GM18520 (cell line): ENCODE data around the gene ICAM3.
"Not testable (repeated sequence)": the region's sequence is repeated elsewhere in the genome, so short reads cannot be mapped to it uniquely, and the experiment has no call there.

Source experiments
- ATAC-seq: cut with Tn5 transposase; IDR thresholded peaks from one replicate; pipeline ENCODE4 v1.9.1; 2021; ENCODE audit not compliant: unreplicated experiment

Gene ICAM3, protein sequence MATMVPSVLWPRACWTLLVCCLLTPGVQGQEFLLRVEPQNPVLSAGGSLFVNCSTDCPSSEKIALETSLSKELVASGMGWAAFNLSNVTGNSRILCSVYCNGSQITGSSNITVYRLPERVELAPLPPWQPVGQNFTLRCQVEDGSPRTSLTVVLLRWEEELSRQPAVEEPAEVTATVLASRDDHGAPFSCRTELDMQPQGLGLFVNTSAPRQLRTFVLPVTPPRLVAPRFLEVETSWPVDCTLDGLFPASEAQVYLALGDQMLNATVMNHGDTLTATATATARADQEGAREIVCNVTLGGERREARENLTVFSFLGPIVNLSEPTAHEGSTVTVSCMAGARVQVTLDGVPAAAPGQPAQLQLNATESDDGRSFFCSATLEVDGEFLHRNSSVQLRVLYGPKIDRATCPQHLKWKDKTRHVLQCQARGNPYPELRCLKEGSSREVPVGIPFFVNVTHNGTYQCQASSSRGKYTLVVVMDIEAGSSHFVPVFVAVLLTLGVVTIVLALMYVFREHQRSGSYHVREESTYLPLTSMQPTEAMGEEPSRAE

DNA sequence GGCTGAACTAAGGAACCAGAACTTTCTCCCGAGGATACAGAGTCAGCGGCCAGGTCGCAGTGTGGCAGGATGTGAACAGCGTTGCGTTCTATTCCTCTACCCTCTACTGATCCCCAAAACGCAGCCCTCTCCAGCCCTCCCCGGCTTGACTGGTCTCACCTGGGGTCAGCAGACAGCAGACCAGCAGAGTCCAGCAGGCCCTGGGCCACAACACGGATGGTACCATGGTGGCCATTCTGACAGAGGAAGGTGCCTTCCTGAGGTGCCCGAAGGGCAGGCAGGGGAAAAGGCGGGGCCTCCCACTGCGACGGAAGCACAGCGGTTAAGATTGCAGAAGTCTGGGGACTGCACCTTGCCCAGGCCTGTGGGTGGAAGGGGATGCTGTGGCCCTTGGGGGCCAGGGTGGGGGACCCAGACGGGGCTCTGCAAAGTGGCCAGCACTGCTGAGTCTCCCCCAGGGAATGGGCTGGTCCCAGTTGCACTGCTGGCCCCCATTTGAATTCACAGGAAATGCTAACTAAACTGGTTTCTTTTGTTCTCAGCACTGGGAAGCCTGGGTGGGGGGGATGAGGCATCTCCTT is at the start of gene ICAM3:
ICAM3 (minus strand) TSS at position 245 of the 581 bp plus-strand sequence; CDS start at position 235, 10 bp downstream.
- ATAC-seq, result peak; percentile 77

DNA sequence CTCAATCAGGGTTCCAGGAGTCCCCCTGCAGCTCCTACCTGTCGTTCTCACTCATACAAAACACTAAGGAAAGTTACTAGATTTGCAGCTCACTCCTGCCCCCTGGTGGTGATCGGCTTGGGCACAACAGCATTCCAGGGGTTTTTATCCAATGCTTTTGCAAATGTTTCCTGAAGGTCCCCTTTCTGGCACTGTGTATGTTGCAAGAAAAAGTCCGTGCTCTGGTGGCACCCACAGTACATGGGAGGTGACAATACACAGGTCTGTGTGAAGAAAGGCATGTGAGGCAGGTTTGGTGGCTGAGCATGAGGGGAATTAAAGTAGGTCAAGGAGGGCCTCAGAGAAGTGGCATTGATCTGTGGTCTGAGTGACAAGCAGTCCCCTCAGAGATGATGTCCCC is 49.5 kb upstream of the ICAM3 start:
- no peak for ATAC-seq

DNA sequence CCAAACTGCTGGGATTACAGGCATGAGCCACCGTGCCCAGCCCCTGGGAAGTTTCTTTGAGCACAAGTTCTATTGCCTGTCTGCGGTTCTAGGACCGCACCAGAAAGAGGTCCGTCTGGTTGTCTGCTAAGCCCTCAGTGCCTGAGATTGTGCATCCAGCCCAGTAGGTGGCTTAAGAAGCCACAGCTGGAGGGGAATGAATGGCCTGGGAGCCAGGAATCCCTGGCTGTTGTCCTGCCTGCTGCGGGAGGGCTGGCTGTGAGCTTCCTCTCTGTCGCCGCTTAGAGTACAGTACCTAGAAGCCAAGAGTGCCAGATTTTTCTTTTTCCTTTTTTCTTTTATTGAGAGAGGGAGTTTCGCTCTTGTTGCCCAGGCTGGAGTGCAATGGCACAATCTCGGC is 45.2 kb upstream of the ICAM3 start:
- no peak for ATAC-seq

DNA sequence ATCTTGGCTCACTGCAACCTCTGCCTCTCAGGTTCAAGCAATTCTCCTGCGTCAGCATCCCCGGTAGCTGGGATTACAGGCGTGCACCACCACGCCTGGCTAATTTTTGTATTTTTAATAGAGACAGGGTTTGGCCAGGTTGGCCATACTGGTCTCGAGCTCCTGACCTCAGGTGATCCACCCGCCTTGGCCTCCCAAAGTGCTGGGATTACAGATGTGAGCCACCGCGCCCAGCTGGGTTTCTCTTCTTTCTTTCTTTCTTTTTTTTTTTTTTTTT is 43.7 kb upstream of the ICAM3 start:
- ATAC-seq, result not testable (repeated sequence)

DNA sequence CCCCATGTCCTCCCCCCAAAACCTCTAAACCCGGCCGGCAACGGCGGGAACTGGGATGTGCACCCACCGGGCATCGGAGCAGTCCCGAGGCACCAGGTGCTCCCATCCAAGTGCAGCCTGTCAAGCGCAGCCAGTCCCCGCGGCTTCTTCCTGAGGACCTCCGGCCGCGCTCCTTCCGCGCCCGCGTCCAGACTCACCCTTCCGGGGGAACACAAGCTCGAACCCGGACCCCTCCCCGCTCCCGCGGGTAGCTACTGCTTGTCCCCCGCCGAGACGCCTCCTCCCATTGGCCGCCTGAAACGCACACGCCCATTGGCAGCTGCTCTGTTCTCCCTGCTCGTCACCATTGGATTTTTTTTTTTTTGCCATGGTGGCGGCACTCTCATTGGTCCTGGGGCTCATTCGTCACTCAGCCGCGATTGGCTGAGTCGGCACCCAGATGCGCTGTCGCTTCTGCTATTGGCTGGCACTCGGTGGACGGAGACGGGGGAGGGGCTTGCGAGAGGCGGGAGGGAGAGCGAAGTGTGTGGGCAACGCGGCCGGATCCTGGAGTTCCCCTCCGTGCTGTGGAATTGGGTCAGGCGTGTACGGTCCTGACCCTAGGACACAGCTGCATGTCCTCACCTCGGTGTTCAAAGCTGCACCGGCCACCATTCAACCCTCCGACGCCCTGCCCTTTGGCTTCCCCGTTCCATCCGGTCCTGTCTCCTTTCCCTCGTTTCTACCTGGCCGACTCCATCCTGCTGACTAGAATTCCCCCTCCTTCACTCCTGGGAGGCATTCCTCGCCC is 41.1 kb upstream of the ICAM3 start, which contains the start of gene TYK2:
TYK2 (minus strand) TSS at position 260 of the 790 bp plus-strand sequence. CDS start 2,166 bp downstream, outside the sequence.
- ATAC-seq, result peak; percentile 96

DNA sequence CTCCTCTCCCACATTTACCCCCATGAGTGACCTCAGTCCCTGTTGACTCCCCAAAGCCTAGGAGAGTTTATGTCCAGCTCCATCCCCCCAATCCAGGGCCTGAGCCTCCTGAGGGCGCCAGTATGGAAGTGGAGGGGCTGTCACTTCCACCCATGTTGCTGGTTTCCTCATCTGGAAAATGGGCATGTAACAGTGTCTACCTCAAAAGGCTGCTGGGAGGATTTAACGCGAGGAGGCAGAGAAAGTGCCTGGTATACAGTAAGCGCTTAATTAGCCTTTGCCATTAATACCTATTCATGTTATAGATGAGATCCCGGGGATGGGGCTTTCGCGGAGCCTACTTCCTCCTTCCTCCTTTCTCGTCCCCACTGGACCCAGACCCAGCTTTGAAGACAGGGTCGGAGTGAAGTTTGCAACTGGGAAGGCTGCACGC is 40.5 kb upstream of the ICAM3 start:
- ATAC-seq, result no peak

DNA sequence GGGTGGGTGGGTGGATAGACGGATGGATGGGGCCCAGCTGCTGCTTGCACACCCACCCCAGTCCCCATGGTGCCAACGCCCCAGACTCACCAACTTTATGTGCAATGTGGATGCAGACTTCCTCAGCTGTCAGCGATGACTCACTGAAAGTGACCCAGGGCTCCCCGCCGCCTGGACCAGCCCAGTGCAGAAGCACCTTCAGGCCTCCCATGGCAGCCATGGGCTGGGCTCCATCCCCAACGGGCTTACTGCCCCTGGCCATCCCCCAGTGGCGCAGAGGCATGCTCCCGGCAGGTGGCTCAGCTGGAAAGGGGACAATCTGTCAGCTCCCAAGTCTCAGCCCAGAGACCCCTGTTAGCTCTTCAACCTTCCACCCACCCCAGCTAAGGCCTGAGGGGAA is 38.7 kb upstream of the ICAM3 start:
- no peak for ATAC-seq

DNA sequence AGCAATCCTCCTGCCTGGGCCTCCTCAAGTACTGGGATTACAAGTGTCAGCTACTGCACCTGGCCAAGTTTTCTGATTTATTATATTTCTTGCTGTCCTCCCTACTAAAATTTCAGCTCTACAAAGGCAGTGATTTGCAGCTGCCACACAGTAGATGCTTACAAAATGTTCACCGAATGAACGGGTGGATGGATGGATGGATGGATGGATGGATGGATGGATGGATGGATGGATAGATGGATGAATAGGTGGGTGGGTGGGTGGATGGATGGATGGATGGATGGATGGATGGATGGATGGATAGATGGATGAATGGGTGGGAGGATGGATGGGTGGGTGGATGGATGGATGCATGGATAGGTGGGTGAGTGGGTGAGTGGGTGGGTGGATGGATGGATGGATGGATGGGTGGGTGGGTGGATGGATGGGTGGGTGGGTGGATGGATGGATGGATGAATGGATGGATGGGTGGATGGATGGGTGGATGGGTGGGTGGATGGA is 37.8 kb upstream of the ICAM3 start:
- ATAC-seq, result not testable (repeated sequence)

DNA sequence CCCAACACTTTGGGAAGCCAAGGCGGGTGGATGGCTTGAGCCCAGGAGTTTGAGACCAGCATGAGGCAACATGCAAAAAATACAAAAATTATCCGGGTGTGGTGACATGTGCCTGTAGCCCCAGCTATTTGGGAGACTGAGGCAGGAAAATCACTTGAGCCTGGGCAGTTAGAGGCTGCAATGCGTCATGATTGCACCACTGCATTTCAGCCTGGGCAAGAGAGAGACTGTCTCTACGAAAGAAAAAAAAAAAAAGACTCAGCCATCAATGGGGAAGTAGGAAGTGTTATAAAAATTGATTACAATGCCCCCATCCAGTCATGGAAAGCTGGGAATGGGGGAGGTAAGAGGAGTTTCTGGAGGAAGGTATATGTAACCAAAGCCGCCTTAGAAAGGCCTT is 35.5 kb upstream of the ICAM3 start:
- no peak for ATAC-seq

DNA sequence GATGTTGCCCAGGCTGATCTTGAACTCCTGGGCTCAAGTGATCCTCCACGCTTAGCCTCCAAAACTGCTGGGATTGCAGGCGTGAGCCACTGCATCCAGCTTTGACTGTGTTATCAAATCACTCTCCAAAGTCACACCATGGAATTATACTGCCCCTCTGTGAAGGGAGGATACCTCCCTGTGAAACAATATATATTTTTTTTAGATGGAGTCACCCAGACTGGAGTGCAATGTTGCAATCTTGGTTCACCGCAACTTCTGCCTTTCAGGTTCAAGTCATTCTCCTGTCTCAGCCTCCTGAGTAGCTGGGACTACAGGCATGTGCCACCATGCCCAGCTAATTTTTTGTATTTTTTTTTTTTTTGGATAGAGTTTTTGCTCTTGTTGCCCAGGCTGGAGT is 33.3 kb upstream of the ICAM3 start:
- ATAC-seq, result no peak

DNA sequence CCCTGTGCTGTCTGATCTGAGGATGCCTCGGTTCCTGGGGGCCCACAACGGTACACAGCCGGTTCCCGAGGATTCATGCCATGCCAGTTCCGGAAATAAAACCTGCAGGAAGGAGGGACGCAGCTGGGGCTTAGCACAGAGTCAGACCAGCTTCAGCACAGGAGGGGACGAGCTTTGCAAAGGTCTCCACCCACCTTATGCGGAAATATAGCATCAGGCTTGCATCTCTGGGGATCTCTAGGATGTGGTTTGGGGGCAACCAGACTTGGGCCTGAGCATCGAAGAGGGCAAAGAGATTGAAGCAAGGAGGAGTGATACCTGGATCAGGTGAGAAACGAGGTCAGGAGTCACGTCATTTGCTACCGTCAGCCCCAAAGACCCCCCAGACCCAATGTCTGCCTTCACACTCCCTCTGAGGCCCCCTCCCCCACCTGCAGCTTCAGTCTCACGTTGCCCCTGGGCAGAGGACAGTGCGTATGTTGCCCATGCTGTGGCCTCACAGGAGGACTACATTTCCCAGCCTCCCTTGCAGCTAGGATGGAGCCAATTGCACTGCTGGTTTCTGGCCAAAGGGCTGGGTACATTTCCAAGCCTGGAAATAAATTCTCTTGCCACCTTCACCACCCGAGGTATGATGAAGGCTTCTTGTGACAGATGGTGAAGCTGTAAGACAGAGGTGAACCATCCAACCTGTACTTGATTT is 28.8 kb upstream of the ICAM3 start:
- no peak for ATAC-seq

DNA sequence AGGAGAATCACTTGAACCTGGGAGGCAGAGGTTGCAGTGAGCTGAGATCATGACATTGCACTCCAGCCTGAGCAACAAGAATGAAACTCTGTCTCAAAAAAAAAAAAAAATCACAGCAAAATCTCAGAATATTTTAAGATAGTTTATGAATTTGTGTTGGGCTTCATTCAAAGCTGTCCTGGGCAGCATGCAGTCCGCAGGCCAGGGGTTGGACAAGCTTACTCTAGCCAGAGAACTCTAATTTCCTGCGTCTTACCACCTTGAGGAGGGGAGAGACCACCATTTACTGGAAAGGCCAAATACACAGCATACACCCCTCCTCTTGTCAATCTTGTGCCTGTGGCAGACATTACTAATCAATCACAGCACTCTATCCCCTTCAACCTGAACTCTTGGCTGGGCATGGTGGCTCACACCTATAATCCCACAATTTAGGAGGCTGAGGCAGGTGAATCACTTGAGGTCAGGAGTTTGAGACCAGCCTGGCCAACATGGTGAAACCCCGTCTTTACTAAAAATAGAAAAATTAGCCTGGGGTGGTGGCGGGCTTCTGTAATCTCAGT is 27.6 kb upstream of the ICAM3 start:
- not testable (repeated sequence) for ATAC-seq

DNA sequence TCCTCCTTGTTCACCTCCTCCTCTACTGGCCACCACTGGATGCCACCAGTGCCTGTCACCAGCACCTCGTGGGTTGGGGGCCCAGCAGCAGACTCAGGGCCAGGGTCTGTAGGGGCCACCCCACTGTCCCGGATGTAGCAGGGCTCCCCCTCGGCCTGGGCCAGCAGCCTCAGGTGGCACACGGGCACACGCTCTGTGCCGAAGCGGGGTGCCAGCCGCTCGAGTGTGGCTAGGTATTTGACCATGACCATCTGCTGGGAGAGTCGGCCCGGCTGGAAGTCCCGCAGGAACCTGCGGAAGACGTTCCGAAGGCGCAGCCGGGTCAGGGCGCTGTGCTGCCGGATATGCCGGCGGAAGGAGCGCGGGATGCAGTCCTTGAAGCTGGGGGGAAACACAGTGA is 26.1 kb upstream of the ICAM3 start:
- ATAC-seq, result no peak

DNA sequence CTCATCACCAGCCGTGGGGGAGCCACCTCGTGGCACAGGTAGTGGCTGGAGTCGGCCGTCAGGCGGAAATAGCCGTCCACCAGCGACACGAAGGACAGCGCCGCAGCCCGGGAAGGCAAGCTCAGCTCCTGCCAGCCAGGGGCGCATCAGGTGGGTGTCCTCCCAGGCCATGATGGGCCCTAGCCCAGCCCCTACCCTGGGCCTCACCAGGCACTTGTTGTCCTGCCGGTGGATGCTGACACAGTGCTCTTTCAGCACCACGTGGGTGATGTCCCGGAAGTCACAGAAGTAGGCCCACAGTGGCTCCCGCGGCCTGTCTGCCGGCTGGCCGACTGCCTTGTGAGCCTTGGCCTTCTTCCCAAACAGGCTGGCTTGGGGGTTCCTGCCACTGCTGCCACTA is 25.2 kb upstream of the ICAM3 start:
- no peak for ATAC-seq

DNA sequence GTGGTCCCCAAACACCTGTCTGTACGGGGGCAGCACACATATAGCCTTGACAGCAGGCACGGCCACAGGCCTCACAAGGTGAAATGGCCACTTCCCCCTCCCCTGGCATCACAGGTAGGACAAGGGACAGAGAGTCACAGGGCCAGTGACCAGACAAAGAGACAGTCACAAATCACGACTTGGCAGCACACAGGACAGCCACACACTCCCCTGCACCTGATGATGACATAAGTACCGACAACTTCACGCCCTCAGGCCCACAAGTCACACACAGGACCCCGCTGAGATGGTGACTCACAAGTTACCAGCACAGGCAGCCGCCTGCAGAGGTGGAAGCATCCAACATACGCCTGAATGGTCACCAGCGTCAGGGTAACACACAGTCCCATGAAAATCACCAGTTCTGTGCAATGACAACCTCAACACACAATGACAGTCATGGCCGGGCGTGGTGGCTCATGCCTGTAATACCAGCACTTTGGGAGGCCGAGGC is 24.4 kb upstream of the ICAM3 start:
- no peak for ATAC-seq

DNA sequence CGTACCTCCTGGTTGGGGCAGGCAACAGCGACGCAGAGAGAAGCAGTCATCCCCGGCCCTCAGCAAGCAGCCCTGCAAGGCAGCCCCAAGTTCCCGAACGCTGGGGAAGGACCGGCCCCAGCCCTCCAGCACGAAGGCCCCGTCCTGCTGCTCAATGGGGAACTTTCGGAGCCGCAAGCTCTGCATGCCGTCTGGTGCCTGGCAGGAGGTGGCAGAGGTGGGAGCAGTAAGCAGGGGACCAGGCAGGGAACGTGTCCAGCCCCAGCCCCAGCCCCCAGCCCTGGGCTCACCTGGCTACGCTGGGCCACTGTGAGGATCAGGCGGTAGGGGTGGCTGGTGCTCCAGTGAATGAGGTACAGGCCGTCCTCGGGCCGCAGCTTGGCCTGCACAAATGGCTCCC is 22.8 kb upstream of the ICAM3 start:
- ATAC-seq, result no peak

DNA sequence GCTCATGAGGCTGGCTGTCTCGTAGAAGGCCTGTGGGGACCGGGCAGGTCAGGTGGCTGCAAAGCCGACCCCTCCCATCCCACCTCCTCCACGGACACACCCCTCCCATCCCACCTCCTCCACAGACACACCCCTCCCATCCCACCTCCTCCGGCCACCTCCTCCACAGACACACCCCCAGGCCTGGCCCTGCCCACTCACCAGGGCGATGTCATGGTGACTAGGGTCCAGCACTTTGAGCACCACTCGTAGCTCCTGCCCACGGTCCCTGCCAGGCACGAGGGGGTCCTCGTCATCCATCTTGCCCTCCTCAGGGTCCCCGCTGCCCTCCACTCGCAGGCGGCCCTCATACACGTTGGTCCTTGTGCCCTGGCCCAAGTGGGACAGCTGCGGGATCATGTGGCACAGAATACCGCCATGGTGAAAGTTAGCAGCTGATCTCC is 22.2 kb upstream of the ICAM3 start:
- ATAC-seq, result no peak

DNA sequence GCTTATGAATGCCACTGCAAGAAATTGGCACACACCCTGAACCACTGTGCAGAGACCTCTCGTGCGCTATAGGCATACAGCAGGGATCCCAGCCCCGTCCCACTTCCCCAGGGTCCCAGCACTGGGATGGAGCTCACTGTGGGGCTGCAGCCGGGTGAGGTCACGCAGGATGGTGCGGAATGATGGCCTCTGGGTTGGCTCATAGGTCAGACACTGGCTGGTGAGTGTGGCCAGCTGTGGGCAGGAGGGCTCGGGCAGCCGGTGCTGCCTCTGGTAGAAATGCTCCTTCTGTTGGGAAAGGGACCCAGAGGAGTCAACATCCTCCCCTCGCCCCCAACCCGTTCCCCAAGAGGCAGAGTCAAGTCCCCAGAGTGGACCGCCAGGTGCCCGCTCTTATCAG is 17.0 kb upstream of the ICAM3 start:
- ATAC-seq, result no peak

DNA sequence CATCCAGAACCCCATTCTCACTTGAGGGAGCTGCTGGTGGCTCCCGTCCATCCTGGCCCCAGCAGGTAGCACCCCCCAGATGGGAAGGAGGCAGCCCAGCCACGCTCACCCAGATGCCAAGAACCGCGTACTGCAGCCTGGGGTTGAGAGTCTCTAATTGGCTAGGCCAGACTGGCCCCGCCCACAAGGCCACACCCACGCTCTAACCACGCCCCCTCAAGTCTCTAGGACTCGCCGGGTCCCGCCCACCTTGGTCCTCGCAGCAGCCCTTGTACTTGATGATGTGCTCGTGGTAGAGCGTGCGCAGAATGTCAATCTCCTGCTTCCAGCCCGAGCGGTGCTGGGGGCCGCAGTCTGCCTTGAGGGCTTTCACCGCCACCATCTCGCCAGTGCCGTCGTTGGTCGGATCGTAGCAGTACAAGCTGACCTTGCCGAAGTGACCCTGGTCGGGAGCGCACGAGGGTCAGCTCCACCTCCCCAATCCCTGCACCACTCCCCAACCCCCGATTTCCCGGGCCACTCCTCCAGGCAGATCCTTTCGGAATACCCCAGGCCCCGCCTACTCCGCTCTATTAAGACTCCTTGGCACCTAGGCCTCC is 14.5 kb upstream of the ICAM3 start:
- ATAC-seq, result no peak
